GM23338 (cell line): ENCODE results near the gene DNAJB2. TPM values are rescaled to one million over a fixed set of nuclear protein-coding genes. Genes with fewer than 3 reads are reported as not detected.

Experiments
- ATAC-seq: fragments of 200-7000 bp; cut with Tn5 transposase; 3 replicates; pipeline ENCODE4 v1.9.1; 2020
- DNase-seq: peaks from one replicate; pipeline ENCODE4 v3.0.0-alpha.2; 2015; ENCODE audit warnings: low spot score
- H2AFZ ChIP-seq: fragments of 200-600 bp; sonication (generic); 2 replicates; pipeline ENCODE4 v1.8.0; 2016; ENCODE audit warnings: antibody characterized with exemption, mild to moderate bottlenecking, moderate library complexity
- H3F3A ChIP-seq: fragments of 200-600 bp; sonication (generic); replicated peaks from 2 replicates; pipeline ENCODE4 v1.8.0; 2017; ENCODE audit warnings: antibody characterized with exemption, mixed run types, low read depth
- H3K27ac ChIP-seq: fragments of 200-600 bp; sonication (generic); 2 replicates; pipeline ENCODE4 v1.6.1; 2016; ENCODE audit warnings: low read depth
- H3K27me3 ChIP-seq: fragments of 200-600 bp; sonication (generic); 2 replicates; pipeline ENCODE4 v1.8.0; 2016; ENCODE audit warnings: mild to moderate bottlenecking, mixed run types, moderate library complexity; ENCODE audit not compliant: insufficient read depth
- H3K36me3 ChIP-seq: fragments of 200-600 bp; sonication (generic); 2 replicates; pipeline ENCODE4 v1.8.0; 2016; ENCODE audit warnings: mild to moderate bottlenecking; ENCODE audit not compliant: insufficient read depth
- H3K4me1 ChIP-seq: fragments of 200-600 bp; sonication (generic); 2 replicates; pipeline ENCODE4 v1.8.0; 2016; ENCODE audit warnings: mild to moderate bottlenecking, moderate library complexity; ENCODE audit not compliant: insufficient read depth
- H3K4me2 ChIP-seq: fragments of 200-600 bp; sonication (generic); 2 replicates; pipeline ENCODE4 v1.7.1; 2017; ENCODE audit warnings: mixed run types
- H3K4me3 ChIP-seq: fragments of 200-600 bp; sonication (generic); 2 replicates; pipeline ENCODE4 v1.6.1; 2016; ENCODE audit warnings: mixed run types
- H3K79me2 ChIP-seq: fragments of 200-600 bp; sonication (generic); replicated peaks from 2 replicates; pipeline ENCODE4 v1.8.0; 2017; ENCODE audit warnings: mild to moderate bottlenecking; ENCODE audit not compliant: insufficient read depth
- H3K9me2 ChIP-seq: fragments of 200-600 bp; sonication (generic); 2 replicates; pipeline ENCODE4 v1.8.0; 2017; ENCODE audit not compliant: insufficient read depth
- H4K20me1 ChIP-seq: fragments of 200-600 bp; sonication (generic); replicated peaks from 2 replicates; pipeline ENCODE4 v1.8.0; 2017; ENCODE audit warnings: mild to moderate bottlenecking; ENCODE audit not compliant: insufficient read depth
- H3K27ac Mint-ChIP-seq: 2 replicates; pipeline ENCODE4 v1.8.0; 2020; ENCODE audit warnings: inconsistent platforms, mild to moderate bottlenecking, moderate library complexity, mixed read lengths
- H3K27me3 Mint-ChIP-seq: 3 replicates; pipeline ENCODE4 v1.8.0; 2022; ENCODE audit warnings: low read depth, mild to moderate bottlenecking, moderate library complexity, mixed read lengths, inconsistent platforms; ENCODE audit not compliant: insufficient read depth, poor library complexity
- H3K36me3 Mint-ChIP-seq: 3 replicates; pipeline ENCODE4 v1.8.0; 2021; ENCODE audit warnings: low read depth, mild to moderate bottlenecking, inconsistent platforms, moderate library complexity, mixed read lengths
- H3K4me1 Mint-ChIP-seq: 3 replicates; pipeline ENCODE4 v1.8.0; 2020; ENCODE audit warnings: mild to moderate bottlenecking, inconsistent platforms, mixed read lengths
- H3K4me3 Mint-ChIP-seq: 3 replicates; pipeline ENCODE4 v1.8.0; 2021; ENCODE audit warnings: moderate library complexity, mild to moderate bottlenecking, inconsistent platforms, mixed read lengths
- H3K9me3 Mint-ChIP-seq: 3 replicates; pipeline ENCODE4 v1.8.0; 2020; ENCODE audit warnings: moderate library complexity, mild to moderate bottlenecking, inconsistent platforms, mixed read lengths
- EZH2phosphoT487 ChIP-seq: fragments of 200-600 bp; sonication (generic); IDR thresholded peaks from one replicate; pipeline ENCODE4 v1.8.1; 2018; ENCODE audit warnings: antibody characterized with exemption; ENCODE audit not compliant: unreplicated experiment
- JUNB ChIP-seq: IDR thresholded peaks from one replicate; pipeline ENCODE4 v1.6.1; 2016; ENCODE audit warnings: antibody characterized with exemption; ENCODE audit not compliant: unreplicated experiment
- STAT1 ChIP-seq: IDR thresholded peaks from one replicate; pipeline ENCODE4 v1.6.1; 2016; ENCODE audit warnings: antibody characterized with exemption; ENCODE audit not compliant: unreplicated experiment
- ZNF114 ChIP-seq: fragments of 250-450 bp; sonication (Bioruptor Pico); IDR thresholded peaks from 2 replicates; pipeline ENCODE4 v1.5.0; 2020; ENCODE audit warnings: mild to moderate bottlenecking, moderate library complexity
- polyA plus RNA-seq: library from polyadenylated mRNA; unstranded; fragments of >200 nt; fragmentation: Nextera tagmentation; extraction: Ambion mirVana; gene quantifications from 2 replicates; pipeline ENCODE4 v1.2.1, GENCODE V29; 2016
- total RNA-seq: library from RNA; depleted of rRNA; stranded (reverse); fragments of >200 nt; shearing (Covaris generic); gene quantifications from 2 replicates; pipeline ENCODE4 v1.2.3, GENCODE V29; 2014
- TF ChIP-seq, protein P1 (sequence below): IDR thresholded peaks from 2 replicates; pipeline ENCODE4 v1.6.1; 2016; ENCODE audit warnings: antibody characterized with exemption
- TF ChIP-seq, protein P2 (sequence below): IDR thresholded peaks from one replicate; pipeline ENCODE4 v1.6.1; 2018; ENCODE audit warnings: antibody characterized with exemption; ENCODE audit not compliant: unreplicated experiment
- TF ChIP-seq, protein P3 (sequence below), 2 experiments: fragments of 200-600 bp in 1 of 2; sonication (generic) in 1 of 2; conservative IDR thresholded peaks; 2 replicates each; pipeline versions ENCODE4 v1.5.1 to v1.6.1; 2016 to 2017; ENCODE audit warnings: antibody characterized with exemption in 2 of 2, low read depth in 2 of 2, mild to moderate bottlenecking in 2 of 2, moderate library complexity in 1 of 2

The DNAJB2 gene
- total and polyA plus RNA-seq, 2 experiments from 2014 or later: 6.4 to 25.9 TPM

DNA sequence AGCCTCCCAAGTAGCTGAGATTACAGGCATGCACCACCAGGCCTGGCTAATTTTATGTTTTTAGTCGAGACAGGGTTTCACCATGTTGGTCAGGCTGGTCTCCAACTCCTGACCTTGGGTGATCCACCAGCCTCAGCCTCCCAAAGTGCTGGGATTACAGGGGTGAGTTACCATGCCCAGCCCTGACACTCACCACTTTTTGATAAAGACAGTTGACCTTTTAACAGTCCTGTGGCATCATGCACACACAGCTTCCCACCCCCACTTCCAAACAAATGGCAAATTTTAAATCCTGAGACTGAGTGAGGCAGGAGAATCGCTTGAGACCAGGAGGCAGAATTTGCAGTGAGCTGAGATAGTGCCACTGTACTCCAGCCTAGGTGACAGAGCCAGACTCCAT lies 6.2 kb upstream of the DNAJB2 start:
- H3K36me3 Mint-ChIP-seq: no peaks in the 10 kb centered on the region
- no peaks in the 10 kb centered on the region for H4K20me1 ChIP-seq
- no peak overlapping the region for H3K27ac ChIP-seq
- no peak overlapping the region for H2AFZ ChIP-seq
- H3K4me1 ChIP-seq: peaks cover 20% of the 10 kb centered on the region
- no peaks in the 10 kb centered on the region for H3K36me3 ChIP-seq
- no peaks in the 10 kb centered on the region for H3K9me3 Mint-ChIP-seq
- no peak overlapping the region for H3K4me3 Mint-ChIP-seq
- H3K27me3 Mint-ChIP-seq: peaks cover 26% of the 10 kb centered on the region
- H3K27me3 ChIP-seq: no peaks in the 10 kb centered on the region
- H3K79me2 ChIP-seq: no peaks in the 10 kb centered on the region
- no peaks in the 10 kb centered on the region for H3K9me2 ChIP-seq
- no peak overlapping the region for H3K27ac Mint-ChIP-seq
- no peak overlapping the region for H3K4me2 ChIP-seq
- ATAC-seq (no peak), DNase-seq (no peak)
- TF ChIP-seq STAT1: no peak
- no peak for TF ChIP-seq EZH2phosphoT487
- H3K4me3 ChIP-seq: no peak overlapping the region
- peaks cover 24% of the 10 kb centered on the region for H3K4me1 Mint-ChIP-seq
- H3F3A ChIP-seq: no peaks in the 10 kb centered on the region

DNA sequence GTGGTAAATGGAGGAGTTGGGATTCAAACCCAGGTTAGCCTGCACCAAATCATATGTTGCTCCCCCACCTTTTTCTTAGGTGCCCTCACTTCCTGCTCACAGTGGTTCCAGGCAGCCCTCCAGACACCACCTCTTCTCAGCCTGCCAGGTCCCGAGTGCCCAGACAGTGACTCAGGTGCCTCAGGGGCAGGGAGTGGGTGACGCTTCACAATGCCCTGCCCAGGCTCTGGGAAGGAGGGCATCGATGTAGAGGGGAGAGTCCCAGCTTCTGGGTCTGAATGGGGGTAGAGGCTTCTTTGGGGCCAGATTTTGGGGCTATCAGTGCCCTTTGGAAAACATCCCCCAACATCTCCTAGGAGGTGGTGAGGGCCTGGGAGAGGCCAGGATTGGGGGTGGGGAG lies 5.2 kb upstream of the DNAJB2 start:
- DNase-seq (no peak), ATAC-seq (no peak)
- Histone ChIP-seq H4K20me1 (no peaks in the 10 kb centered on the region), H3K4me2 (no peak overlapping the region; the same call in 1 of the 2 replicates), H3F3A (no peaks in the 10 kb centered on the region), H3K9me2 (no peaks in the 10 kb centered on the region), H3K4me1 (peaks cover 28% of the 10 kb centered on the region), H3K79me2 (no peaks in the 10 kb centered on the region), H2AFZ (peak overlapping the region; percentile 69; the same call in 1 of the 2 replicates), H3K4me3 (no peak overlapping the region; the same call in 1 of the 2 replicates), H3K27ac (no peak overlapping the region), H3K36me3 (no peaks in the 10 kb centered on the region), H3K27me3 (no peaks in the 10 kb centered on the region)
- Mint-ChIP-seq H3K9me3 (no peaks in the 10 kb centered on the region), H3K4me1 (peaks cover 34% of the 10 kb centered on the region), H3K27ac (no peak overlapping the region), H3K27me3 (peaks cover 31% of the 10 kb centered on the region), H3K4me3 (no peak overlapping the region), H3K36me3 (no peaks in the 10 kb centered on the region)
- TF ChIP-seq JUNB (no peak), ZNF114 (no peak)
- TF ChIP-seq, protein P1, sequence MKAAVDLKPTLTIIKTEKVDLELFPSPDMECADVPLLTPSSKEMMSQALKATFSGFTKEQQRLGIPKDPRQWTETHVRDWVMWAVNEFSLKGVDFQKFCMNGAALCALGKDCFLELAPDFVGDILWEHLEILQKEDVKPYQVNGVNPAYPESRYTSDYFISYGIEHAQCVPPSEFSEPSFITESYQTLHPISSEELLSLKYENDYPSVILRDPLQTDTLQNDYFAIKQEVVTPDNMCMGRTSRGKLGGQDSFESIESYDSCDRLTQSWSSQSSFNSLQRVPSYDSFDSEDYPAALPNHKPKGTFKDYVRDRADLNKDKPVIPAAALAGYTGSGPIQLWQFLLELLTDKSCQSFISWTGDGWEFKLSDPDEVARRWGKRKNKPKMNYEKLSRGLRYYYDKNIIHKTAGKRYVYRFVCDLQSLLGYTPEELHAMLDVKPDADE: no peak

DNA sequence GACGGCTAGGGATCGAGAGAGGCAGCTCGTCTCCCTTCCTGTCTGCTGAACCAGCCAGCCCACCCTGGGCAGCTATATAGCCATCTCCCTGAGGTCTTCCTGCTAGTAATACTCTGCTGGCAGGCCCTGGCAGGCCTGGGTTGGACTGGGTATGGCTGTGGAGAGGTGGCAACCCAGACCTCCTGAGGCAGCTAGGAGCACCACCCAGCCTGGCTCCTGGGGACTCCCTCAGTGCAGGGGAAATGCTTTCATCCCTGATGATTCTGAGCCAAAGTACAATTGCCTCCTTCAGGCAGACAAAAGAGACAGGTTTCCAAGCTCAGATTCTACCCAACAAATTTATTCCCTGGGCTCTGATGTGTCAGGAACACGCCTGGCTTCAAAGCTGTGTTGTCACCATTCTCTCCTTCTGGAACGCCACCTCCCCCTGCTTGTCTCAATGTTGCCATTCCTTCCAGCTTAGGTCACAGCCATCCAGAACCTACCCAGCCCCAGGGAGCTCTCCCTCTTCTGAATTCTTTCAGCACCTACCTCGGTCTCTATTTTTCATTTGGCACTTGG lies 4.7 kb upstream of the DNAJB2 start:
- Histone ChIP-seq H3K27ac (no peak overlapping the region), H2AFZ (peak overlapping the region; percentile 69; the same call in 1 of the 2 replicates), H3K79me2 (no peaks in the 10 kb centered on the region), H3K9me2 (no peaks in the 10 kb centered on the region), H3K4me2 (peak overlapping the region; percentile 69), H4K20me1 (no peaks in the 10 kb centered on the region), H3K36me3 (no peaks in the 10 kb centered on the region), H3K4me3 (no peak overlapping the region; the same call in 1 of the 2 replicates), H3K4me1 (peaks cover 28% of the 10 kb centered on the region), H3F3A (no peaks in the 10 kb centered on the region), H3K27me3 (no peaks in the 10 kb centered on the region)
- peaks cover 35% of the 10 kb centered on the region for H3K4me1 Mint-ChIP-seq
- ATAC-seq (peak; percentile 8), DNase-seq (peak; percentile 72)
- no peaks in the 10 kb centered on the region for H3K9me3 Mint-ChIP-seq
- H3K36me3 Mint-ChIP-seq: no peaks in the 10 kb centered on the region
- H3K27me3 Mint-ChIP-seq: peaks cover 28% of the 10 kb centered on the region
- H3K27ac Mint-ChIP-seq: no peak overlapping the region
- no peak overlapping the region; the same call in 2 of the 3 replicates for H3K4me3 Mint-ChIP-seq
- TF ChIP-seq, protein P2, sequence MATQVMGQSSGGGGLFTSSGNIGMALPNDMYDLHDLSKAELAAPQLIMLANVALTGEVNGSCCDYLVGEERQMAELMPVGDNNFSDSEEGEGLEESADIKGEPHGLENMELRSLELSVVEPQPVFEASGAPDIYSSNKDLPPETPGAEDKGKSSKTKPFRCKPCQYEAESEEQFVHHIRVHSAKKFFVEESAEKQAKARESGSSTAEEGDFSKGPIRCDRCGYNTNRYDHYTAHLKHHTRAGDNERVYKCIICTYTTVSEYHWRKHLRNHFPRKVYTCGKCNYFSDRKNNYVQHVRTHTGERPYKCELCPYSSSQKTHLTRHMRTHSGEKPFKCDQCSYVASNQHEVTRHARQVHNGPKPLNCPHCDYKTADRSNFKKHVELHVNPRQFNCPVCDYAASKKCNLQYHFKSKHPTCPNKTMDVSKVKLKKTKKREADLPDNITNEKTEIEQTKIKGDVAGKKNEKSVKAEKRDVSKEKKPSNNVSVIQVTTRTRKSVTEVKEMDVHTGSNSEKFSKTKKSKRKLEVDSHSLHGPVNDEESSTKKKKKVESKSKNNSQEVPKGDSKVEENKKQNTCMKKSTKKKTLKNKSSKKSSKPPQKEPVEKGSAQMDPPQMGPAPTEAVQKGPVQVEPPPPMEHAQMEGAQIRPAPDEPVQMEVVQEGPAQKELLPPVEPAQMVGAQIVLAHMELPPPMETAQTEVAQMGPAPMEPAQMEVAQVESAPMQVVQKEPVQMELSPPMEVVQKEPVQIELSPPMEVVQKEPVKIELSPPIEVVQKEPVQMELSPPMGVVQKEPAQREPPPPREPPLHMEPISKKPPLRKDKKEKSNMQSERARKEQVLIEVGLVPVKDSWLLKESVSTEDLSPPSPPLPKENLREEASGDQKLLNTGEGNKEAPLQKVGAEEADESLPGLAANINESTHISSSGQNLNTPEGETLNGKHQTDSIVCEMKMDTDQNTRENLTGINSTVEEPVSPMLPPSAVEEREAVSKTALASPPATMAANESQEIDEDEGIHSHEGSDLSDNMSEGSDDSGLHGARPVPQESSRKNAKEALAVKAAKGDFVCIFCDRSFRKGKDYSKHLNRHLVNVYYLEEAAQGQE: no peak
- TF ChIP-seq, protein P3, sequence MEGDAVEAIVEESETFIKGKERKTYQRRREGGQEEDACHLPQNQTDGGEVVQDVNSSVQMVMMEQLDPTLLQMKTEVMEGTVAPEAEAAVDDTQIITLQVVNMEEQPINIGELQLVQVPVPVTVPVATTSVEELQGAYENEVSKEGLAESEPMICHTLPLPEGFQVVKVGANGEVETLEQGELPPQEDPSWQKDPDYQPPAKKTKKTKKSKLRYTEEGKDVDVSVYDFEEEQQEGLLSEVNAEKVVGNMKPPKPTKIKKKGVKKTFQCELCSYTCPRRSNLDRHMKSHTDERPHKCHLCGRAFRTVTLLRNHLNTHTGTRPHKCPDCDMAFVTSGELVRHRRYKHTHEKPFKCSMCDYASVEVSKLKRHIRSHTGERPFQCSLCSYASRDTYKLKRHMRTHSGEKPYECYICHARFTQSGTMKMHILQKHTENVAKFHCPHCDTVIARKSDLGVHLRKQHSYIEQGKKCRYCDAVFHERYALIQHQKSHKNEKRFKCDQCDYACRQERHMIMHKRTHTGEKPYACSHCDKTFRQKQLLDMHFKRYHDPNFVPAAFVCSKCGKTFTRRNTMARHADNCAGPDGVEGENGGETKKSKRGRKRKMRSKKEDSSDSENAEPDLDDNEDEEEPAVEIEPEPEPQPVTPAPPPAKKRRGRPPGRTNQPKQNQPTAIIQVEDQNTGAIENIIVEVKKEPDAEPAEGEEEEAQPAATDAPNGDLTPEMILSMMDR (conservative IDR thresholded peaks at IDR 0.05; ENCODE audit: low read depth in 2 of 2): no peak
- no peak for TF ChIP-seq EZH2phosphoT487
- TF ChIP-seq JUNB: no peak
